ENCODE results near the gene RBCK1.
"Not testable (repeated sequence)": the region's sequence is repeated elsewhere in the genome, so short reads cannot be mapped to it uniquely, and the experiment has no call there.

The RBCK1 gene

DNA sequence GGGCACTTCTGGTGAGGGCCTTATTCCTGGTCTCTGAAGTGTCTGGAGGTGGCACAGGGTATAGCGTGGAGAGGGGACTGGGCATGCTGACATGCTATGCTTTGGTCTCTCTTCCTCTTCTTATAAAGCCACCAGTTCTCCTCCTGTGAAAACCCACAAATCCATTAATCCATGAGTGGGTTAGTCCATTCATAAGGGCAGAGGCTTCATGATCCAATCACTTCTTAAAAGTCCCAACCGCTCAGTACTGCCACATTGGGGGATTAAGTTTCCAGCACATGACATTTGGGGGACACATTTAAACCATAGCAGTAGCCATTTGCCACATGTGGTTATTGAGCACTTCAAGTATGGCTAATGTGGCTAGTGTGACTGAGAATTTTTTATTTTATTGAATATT, 31.3 kb upstream of the RBCK1 start:
- DNase-seq, result no peak

DNA sequence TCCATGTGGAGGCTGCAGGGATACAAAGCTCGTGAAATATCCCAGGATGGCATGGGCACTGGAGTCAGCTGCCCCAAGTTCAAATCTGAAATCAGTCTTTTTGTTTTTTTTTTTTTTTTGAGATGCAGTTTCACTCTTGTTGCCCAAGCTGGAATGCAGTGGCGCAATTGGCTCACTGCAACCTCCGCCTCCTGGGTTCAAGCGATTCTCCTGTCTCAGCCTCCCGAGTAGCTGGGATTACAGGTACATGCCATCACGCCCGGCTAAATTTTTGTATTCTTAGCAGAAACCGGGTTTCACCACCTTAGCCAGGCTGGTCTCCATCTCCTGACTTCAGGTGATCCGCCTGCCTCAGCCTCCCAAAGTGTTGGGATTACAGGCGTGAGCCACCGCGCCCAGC, 30.5 kb upstream of the RBCK1 start:
- not testable (repeated sequence) for DNase-seq

DNA sequence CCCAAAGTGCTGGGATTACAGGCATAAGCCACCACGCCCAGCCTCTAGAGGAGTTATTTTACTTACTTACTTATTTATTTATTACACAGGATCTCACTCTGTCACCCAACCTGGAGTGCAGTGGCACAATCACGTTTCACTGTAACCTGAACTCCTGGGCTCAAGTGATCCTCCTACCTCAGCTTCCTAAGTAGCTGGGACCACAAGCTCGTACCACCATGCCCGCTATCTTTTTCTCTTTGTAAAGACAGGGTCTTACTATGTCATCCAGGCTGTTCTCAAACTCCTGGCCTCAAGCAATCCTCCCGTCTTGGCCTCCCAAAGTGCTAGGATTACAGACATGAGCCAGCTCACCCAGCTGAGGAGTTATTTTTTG, 29.1 kb upstream of the RBCK1 start:
- DNase-seq, result no peak

DNA sequence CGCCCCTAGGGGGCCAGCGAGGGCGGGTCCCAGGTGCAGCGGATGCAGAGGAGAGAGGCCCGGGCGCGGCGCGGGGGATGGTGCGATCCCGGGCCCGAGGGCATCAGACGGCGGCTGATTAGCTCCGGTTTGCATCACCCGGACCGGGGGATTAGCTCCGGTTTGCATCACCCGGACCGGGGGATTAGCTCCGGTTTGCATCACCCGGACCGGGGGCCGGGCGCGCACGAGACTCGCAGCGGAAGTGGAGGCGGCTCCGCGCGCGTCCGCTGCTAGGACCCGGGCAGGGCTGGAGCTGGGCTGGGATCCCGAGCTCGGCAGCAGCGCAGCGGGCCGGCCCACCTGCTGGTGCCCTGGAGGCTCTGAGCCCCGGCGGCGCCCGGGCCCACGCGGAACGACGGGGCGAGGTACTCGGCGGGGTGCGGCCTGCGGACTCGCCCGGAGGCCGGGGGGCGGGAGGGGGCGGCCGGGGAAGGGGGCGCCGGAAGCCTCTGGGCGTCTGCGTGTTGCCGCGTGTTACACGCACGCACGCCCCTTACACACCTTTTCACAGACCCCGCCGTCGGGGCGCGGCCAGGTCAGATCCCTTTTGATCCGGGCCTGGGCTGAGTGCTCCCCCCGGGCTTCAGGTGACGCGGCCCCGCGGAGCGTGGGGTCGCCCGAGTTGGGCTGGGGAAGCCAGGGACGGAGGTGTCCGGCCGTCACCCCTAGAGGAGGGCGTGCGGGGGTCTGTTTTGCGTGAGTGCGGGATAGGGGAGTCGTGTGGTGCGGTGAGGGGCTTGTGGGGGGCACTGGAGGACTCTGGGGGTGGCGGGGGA, 27.1 kb upstream of the RBCK1 start:
- DNase-seq, result peak; percentile 77

DNA sequence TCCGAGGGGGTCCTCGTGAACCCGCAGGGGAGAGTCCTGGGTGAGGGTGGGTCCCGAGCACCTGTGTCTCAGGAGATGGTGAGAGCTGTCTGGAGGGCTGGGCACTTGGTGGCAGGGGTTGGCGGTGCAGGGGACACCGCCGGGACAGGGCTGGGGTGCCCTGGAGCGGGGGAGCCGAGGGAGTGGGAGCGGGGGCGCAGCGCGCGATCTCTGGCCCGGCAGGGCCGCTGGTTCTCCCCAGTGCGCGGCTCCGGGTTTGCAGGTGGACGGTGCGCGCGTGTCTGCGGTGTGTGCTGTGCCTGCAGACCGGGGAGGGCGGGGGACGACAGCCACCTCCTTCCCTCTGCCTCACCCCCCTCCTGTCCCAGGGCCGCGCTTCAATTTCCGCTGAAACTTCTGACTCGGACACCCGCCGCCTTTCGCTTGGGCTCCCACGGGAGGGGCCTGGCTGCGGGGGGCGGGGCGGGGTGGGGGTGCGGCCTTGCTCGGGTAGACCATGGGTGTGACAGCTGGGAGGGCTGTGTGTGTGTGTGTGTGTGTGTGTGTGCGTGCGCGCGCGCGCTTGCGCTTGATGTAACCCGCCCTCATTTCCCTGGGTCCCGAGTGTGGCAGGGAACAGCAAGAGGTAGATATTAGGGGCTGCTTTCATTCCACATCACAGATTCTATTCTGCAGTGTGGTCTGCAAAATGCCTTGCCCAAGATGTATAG, 26.4 kb upstream of the RBCK1 start:
- peak; percentile 86 for DNase-seq

DNA sequence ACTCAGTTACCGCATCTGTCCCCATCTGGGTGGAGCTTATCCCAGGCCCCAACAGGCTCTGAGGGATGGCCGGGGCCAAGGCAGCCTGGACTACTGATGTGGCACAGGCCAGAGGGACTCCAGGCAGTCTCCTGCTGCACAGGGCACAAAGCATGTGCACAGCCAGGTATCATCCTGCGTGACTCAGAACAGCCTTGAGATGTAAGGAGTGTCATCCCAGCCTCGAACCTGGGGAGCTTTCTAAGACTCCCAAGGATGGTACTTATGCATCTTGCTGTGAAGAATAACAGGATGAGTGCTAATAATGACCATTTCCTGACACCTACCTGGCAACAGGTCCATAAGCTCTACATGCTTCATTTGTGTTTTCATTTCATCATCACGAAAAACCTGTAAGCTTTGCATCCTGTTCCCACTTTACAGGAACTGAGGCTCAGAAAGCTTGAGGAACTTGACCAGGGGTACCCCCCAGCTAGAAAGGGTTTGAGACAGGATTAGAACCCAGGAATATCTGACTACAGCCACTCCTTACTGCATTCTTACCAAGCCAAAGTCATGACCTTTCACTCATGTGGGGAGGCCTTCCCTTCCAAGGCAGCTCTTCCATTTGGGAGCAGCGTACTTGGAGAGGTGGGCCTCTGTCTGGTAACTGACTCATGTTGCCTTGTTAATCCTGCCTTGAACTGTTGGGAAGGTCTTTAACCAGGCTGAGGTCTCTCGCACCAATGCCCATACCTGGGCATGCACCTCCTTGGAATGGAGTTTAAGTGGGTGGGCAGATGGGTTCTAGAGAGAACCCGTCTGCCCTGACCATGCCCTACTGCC, 25.6 kb upstream of the RBCK1 start:
- DNase-seq, result no peak

DNA sequence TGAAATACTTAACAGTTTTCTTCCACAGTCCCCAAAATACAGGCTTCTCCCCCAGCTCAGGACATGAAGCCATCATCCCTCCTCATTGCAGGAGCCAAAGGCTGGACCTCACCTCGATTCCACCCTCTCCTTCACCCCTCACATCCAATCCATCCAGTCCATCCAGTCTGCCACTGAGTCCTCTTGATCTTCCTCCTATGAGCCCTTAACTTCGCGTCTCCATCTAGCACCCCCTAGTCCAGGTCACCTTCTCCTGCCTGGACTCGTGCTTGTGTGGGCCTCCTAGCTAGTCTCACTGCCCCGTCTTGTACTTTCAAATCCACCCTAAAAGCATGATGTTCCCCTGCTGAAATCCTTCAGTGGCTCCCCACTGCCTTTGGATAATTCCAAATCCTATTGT, 24.2 kb upstream of the RBCK1 start:
- DNase-seq, result no peak

DNA sequence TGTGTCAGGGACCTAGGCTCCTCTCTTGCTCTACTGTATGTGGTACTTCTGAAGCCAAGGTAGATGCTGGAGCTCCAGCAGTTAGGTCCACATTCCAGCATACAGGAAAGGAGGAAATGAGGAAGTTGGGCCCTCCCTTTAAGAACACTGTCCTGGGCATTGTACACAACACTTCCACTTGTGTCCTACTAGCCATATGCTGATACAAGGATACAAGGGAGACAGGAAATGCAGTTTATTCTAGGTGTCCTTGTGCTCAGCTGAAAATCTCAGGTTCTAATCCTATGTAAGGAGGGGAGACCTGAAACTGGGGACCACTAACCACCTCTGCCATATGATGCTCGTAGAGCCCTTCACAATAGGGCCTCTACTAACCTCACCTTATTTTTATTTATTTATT, 23.4 kb upstream of the RBCK1 start:
- DNase-seq, result no peak

DNA sequence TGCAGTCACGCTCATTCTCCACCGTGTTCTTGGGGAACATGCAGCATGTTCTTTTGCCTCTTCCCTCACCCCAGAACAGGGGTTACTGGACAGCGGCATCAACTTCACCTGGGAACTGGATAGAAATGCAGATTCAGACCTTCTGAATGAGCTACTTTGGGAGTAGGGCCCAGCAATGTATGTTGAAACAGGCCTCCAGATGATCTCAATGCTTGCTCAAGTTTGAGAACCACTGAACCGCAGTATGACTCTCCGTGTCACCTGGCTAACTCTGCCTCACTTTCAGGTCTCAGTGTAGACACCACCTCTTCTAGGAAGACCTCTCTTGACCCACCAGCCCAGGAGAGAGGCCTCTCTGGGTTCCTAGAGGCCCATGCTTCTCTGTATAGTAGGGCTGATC, 22.7 kb upstream of the RBCK1 start:
- DNase-seq, result no peak

DNA sequence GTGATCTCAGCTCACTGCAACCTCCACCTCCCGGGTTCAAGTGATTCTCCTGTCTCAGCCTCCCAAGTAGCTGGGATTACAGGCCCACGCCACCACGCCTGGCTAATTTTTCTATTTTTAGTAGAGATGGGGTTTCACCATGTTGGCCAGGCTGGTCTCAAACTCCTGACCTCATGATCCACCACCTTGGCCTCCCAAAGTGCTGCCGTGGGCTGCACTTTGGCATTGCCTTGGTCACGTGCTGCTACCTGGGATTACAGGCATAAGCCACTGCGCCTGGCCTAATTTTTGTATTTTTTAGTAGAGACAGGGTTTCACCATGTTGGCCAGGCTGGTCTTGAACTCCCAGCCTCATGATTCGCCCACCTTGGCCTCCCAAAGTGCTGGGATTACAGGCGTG, 21.5 kb upstream of the RBCK1 start:
- not testable (repeated sequence) for DNase-seq

DNA sequence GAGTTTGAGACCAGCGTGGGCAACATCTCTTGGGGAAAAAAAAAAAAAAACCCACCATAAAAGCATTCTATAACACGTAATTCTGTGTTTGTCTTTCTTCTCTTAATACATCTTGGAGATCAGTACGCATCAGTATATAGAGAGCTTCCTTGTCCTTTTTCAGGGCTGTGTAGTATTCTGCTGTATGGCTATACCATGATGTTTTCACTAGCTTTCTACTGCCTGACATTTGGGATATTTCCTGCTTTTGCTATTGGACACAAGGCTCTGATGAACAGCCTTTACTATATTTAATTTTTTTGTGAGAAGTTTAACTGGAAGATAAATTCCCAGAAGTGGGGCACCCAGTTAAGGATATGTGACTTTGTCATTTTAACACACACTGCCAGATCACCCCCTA, 20.6 kb upstream of the RBCK1 start:
- DNase-seq, result no peak

DNA sequence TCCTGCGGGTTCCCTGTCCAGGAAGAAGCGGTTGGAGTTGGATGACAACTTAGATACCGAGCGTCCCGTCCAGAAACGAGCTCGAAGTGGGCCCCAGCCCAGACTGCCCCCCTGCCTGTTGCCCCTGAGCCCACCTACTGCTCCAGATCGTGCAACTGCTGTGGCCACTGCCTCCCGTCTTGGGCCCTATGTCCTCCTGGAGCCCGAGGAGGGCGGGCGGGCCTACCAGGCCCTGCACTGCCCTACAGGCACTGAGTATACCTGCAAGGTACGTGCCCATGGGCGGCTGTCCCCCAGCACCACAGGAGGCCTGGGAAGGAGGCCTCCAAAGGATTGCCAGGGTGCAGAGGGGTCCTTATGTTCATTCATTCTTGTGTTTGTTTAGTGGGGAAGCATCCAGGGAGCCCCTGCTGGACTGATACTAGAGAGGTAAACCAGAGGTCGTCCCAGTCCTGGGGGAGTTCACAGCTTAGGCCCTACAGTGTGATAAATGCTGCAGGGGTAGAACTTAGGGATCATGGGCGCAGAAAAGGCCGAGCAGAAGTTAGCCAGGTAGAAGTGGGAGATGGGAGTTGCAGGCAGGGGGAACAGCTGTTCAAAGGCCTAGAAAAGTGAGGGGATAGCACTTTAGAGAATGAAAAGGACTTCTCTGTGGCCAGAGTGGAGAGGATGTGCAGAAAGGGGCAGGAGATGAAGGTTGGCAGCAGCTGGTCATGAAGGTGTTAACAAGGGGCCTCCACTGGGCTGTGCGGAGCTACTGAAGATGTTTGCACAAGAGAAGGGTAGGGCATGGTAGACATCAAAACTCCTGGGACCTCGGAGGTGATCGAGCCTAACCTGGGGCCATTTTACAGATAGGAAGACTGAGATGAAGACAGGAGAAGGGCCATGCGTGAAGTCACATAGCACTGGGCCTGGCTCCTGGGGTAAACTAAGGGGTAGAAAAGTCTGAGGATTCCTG, 19.8 kb upstream of the RBCK1 start:
- no peak for DNase-seq

DNA sequence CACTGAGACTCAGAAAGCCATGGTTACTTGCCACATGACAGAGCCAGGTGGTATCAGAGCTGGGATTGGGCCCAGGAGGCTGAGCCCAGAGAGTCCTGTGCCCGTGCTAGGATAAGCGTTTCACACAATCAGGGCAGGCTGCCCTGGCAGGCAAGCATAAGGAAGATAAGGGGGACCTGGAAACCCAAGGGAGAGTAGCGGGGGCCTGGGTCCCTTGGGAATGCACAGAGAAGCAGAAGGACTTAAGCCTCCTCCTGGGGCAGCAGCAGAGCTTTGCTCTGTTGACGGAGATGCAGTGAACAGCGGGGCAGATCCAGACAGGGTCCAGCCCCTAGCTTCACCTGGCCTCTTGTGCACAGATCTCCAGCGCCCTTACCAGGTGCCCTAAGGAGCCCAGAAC, 18.9 kb upstream of the RBCK1 start:
- DNase-seq, result no peak

DNA sequence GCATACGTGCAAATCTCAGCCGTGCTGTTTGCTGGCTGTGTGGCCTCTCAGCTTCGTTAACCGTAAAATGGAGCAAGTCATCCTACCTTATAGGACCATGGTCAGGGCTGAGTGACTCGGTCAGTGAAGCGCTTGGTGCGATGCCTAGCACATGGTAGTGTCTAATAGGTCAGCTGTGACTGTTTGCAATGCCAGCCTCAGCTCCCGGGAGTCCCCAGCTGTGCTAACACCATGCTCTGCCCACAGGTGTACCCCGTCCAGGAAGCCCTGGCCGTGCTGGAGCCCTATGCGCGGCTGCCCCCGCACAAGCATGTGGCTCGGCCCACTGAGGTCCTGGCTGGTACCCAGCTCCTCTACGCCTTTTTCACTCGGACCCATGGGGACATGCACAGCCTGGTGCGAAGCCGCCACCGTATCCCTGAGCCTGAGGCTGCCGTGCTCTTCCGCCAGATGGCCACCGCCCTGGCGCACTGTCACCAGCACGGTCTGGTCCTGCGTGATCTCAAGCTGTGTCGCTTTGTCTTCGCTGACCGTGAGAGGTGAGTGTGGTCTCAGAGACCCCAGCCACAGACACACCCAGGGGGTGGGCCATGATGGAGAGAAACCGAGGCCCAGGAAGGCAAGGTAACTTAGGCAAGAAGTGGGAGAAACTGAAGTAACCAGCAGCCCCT, 16.9 kb upstream of the RBCK1 start:
- DNase-seq, result no peak

DNA sequence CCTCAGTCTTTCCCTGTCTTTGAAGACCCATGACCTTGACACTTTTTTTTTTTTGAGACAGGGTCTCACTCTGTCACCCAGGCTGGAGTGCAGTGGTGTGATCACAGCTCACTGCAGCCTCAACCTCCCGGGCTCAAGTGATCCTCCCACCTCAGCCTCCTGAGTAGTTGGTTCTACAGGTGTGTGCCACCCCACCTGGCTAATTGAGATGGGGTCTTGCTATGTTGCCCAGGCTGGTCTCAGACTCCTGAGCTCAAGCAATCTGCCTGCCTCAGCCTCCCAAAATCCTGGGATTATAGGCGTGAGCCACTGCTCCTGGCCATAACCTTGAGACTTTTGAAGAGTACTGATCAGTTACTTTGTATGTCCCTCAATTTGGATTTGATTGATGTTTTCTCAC, 14.8 kb upstream of the RBCK1 start:
- not testable (repeated sequence) for DNase-seq

DNA sequence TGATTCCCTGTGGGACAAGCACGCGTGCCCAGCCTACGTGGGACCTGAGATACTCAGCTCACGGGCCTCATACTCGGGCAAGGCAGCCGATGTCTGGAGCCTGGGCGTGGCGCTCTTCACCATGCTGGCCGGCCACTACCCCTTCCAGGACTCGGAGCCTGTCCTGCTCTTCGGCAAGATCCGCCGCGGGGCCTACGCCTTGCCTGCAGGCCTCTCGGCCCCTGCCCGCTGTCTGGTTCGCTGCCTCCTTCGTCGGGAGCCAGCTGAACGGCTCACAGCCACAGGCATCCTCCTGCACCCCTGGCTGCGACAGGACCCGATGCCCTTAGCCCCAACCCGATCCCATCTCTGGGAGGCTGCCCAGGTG, 11.9 kb upstream of the RBCK1 start:
- no peak for DNase-seq

DNA sequence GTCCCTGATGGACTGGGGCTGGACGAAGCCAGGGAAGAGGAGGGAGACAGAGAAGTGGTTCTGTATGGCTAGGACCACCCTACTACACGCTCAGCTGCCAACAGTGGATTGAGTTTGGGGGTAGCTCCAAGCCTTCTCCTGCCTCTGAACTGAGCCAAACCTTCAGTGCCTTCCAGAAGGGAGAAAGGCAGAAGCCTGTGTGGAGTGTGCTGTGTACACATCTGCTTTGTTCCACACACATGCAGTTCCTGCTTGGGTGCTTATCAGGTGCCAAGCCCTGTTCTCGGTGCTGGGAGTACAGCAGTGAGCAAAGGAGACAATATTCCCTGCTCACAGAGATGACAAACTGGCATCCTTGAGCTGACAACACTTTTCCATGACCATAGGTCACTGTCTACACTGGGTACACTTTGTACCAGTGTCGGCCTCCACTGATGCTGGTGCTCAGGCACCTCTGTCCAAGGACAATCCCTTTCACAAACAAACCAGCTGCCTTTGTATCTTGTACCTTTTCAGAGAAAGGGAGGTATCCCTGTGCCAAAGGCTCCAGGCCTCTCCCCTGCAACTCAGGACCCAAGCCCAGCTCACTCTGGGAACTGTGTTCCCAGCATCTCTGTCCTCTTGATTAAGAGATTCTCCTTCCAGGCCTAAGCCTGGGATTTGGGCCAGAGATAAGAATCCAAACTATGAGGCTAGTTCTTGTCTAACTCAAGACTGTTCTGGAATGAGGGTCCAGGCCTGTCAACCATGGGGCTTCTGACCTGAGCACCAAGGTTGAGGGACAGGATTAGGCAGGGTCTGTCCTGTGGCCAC, 11.3 kb upstream of the RBCK1 start:
- no peak for DNase-seq

DNA sequence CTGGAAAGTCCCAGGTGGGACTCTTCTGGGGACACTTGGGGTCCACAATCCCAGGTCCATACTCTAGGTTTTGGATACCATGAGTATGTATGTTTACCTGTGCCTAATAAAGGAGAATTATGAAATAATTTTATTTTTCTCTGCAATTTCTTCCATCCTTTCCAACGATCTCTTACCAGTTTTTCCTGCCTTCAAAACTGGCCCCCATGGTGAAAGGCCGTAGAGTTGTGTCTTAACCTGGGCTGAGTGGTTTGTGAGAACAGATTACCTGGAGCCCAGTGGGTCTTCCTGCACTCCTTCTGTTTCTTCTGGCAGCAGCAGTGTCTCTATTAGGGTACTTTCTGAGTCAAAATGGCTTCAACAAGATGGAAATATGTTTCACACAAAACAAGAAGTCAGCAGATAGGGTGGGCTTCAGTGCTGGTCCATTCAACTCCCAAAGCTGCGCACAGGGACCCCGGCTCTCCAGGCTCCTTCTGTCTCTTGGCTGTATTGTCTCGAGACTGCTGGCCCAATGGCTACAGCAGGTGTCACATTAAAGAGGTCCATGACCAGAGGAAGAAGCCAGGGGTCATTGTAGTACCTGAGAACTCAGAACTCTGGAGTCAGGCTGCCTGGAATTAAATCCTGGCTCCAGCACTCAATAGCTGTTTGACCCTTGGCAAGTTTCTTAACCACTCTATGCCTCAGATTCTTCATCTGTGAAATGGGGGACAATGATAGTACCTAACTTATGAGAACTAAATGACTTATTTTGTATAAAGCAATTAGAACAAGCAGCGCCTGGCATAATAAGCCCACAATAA, 10.5 kb upstream of the RBCK1 start:
- DNase-seq, result no peak

DNA sequence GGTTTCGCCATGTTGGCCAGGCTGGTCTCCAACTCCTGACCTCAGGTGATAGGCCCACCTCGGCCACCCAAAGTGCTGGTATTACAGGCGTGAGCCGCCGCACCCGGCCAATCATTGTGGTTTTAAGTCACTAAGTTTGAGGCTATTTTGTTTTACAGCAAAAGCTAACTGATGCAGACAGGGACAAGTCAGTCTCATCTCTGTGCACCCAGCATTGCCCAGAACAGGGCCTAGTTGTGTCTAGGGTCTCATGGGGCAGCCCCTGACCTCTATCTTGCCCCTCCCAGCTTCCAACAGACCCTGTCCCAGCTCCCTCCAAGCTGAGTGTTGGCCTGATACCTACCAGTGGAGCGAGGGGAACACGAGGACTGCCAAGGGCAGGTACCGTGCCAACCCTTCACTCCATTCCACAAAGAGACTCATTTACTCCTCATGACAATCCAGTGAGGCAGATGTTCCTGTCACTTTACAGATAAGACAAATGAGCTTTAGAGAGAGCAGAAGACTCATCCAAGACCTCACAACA, 8.9 kb upstream of the RBCK1 start:
- DNase-seq, result no peak

DNA sequence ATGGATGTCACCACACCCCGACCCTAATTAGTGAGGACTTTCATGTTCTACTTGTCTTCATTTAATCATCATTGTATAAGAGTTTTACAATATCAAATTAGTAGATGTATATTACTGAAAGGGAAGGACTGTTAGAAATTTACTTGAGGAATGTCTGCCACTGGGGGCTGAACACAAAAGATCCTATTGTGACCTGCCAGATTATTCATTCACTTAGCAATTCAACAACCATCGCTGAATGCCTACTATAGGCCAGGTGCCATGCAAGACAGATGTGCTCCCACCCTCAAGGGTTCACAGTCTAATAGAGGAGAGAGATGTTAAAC, 8.0 kb upstream of the RBCK1 start:
- no peak for DNase-seq
